Measurements from ENCODE around the gene ZNF205. TPM values are rescaled to one million over a fixed set of nuclear protein-coding genes. Genes with fewer than 3 reads are reported as not detected.
A peak's percentile ranks its signal among the peaks of the same experiment; 100 is the strongest.

The ZNF205 gene
- total and polyA plus RNA-seq, 2 of the 13 experiments (the other 11 are each of a cell fraction or from before 2014, with no cell fraction given): 5.8 to 10.2 TPM

DNA sequence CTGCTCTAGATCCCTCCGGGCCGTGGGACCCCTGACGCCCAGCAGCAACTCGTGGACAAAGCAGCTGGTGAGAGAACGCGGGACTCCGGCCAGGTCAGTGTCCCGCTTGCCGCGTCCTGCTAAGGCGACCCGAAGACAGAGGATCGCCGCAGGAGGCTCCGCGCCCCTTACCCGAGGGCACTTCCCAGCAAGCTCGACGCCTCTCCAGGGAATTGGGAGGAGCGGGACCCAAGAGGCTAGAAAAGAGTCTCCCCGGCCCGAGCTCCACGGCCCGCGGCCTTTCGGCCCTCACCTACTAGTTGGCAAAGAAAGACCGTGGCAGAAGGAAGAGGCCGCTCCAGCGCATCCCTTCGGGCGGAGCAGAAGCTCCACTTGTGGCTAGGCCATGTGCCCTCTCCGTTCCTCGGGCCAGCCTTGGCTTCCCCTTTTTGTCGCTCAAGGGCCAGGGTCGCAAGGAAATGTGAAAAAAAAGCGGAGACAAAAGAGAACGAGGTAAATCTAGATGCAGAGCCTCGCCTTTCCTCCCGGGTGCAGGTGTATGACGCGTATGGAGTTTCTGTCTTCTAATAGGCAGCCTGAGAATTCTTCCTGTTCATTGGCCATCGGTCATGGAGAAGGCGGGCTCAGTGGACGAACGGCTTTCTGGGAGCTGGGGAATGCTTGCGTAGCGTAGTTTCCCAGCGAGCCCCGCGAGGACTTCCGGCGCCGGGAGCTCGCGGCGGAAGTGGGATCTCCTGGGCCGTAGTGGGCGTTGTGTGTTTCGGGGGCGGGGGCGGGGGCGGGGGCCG lies 22.1 kb downstream of the ZNF205 start, which contains the start of gene ZNF213 (continued):
- TF ChIP-seq, protein P1, sequence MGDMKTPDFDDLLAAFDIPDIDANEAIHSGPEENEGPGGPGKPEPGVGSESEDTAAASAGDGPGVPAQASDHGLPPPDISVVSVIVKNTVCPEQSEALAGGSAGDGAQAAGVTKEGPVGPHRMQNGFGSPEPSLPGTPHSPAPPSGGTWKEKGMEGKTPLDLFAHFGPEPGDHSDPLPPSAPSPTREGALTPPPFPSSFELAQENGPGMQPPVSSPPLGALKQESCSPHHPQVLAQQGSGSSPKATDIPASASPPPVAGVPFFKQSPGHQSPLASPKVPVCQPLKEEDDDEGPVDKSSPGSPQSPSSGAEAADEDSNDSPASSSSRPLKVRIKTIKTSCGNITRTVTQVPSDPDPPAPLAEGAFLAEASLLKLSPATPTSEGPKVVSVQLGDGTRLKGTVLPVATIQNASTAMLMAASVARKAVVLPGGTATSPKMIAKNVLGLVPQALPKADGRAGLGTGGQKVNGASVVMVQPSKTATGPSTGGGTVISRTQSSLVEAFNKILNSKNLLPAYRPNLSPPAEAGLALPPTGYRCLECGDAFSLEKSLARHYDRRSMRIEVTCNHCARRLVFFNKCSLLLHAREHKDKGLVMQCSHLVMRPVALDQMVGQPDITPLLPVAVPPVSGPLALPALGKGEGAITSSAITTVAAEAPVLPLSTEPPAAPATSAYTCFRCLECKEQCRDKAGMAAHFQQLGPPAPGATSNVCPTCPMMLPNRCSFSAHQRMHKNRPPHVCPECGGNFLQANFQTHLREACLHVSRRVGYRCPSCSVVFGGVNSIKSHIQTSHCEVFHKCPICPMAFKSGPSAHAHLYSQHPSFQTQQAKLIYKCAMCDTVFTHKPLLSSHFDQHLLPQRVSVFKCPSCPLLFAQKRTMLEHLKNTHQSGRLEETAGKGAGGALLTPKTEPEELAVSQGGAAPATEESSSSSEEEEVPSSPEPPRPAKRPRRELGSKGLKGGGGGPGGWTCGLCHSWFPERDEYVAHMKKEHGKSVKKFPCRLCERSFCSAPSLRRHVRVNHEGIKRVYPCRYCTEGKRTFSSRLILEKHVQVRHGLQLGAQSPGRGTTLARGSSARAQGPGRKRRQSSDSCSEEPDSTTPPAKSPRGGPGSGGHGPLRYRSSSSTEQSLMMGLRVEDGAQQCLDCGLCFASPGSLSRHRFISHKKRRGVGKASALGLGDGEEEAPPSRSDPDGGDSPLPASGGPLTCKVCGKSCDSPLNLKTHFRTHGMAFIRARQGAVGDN (CRISPR knock-in tag; IDR thresholded peaks at IDR 0.05): peak; percentile 76
- peak in 1 of 2 experiments; percentile 84; a peak in 3 of 4 replicates for TF ChIP-seq POLR2A (IDR thresholded peaks at IDR 0.05; ENCODE audit: insufficient read depth in 1 of 2, low read depth in 2 of 2, low read length in 2 of 2)
- TF ChIP-seq, protein P2, sequence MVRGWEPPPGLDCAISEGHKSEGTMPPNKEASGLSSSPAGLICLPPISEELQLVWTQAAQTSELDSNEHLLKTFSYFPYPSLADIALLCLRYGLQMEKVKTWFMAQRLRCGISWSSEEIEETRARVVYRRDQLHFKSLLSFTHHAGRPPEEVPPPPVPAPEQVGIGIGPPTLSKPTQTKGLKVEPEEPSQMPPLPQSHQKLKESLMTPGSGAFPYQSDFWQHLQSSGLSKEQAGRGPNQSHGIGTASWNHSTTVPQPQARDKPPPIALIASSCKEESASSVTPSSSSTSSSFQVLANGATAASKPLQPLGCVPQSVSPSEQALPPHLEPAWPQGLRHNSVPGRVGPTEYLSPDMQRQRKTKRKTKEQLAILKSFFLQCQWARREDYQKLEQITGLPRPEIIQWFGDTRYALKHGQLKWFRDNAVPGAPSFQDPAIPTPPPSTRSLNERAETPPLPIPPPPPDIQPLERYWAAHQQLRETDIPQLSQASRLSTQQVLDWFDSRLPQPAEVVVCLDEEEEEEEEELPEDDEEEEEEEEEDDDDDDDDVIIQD (CRISPR knock-in tag; IDR thresholded peaks at IDR 0.05; ENCODE audit: low read depth): no peak
- TF ChIP-seq, protein P3, sequence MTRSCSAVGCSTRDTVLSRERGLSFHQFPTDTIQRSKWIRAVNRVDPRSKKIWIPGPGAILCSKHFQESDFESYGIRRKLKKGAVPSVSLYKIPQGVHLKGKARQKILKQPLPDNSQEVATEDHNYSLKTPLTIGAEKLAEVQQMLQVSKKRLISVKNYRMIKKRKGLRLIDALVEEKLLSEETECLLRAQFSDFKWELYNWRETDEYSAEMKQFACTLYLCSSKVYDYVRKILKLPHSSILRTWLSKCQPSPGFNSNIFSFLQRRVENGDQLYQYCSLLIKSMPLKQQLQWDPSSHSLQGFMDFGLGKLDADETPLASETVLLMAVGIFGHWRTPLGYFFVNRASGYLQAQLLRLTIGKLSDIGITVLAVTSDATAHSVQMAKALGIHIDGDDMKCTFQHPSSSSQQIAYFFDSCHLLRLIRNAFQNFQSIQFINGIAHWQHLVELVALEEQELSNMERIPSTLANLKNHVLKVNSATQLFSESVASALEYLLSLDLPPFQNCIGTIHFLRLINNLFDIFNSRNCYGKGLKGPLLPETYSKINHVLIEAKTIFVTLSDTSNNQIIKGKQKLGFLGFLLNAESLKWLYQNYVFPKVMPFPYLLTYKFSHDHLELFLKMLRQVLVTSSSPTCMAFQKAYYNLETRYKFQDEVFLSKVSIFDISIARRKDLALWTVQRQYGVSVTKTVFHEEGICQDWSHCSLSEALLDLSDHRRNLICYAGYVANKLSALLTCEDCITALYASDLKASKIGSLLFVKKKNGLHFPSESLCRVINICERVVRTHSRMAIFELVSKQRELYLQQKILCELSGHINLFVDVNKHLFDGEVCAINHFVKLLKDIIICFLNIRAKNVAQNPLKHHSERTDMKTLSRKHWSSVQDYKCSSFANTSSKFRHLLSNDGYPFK (CRISPR knock-in tag; IDR thresholded peaks at IDR 0.05; ENCODE audit: borderline replicate concordance): peak; percentile 89; the same call in 1 of the 2 replicates
- TF ChIP-seq EP300 (IDR thresholded peaks at IDR 0.05; ENCODE audit: low read depth in 2 of 2, low read length in 2 of 2): 0 out of 4 replicates have a peak, but pooled peaks of 1 of the 2 experiments have one; percentile 20
- TF ChIP-seq EP300 (CRISPR knock-in tag; IDR thresholded peaks at IDR 0.05; ENCODE audit: borderline replicate concordance): no peak
- TF ChIP-seq, protein P4, sequence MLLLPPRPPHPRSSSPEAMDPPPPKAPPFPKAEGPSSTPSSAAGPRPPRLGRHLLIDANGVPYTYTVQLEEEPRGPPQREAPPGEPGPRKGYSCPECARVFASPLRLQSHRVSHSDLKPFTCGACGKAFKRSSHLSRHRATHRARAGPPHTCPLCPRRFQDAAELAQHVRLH (CRISPR knock-in tag; IDR thresholded peaks at IDR 0.05; ENCODE audit: borderline replicate concordance, low read depth): no peak
- no peak for TF ChIP-seq DNMT3B (CRISPR knock-in tag; conservative IDR thresholded peaks at IDR 0.05)
- TF ChIP-seq FOSL2 (CRISPR knock-in tag; IDR thresholded peaks at IDR 0.05): no peak
- TF ChIP-seq, protein P5, sequence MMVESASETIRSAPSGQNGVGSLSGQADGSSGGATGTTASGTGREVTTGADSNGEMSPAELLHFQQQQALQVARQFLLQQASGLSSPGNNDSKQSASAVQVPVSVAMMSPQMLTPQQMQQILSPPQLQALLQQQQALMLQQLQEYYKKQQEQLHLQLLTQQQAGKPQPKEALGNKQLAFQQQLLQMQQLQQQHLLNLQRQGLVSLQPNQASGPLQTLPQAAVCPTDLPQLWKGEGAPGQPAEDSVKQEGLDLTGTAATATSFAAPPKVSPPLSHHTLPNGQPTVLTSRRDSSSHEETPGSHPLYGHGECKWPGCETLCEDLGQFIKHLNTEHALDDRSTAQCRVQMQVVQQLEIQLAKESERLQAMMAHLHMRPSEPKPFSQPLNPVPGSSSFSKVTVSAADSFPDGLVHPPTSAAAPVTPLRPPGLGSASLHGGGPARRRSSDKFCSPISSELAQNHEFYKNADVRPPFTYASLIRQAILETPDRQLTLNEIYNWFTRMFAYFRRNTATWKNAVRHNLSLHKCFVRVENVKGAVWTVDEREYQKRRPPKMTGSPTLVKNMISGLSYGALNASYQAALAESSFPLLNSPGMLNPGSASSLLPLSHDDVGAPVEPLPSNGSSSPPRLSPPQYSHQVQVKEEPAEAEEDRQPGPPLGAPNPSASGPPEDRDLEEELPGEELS (CRISPR knock-in tag; IDR thresholded peaks at IDR 0.05): no peak
- TF ChIP-seq JDP2 (CRISPR knock-in tag; IDR thresholded peaks at IDR 0.05; ENCODE audit: borderline replicate concordance): no peak
- no peak for TF ChIP-seq RARG (CRISPR knock-in tag; IDR thresholded peaks at IDR 0.05; ENCODE audit: low read depth)
- no peak for TF ChIP-seq MATR3 (CRISPR knock-in tag; IDR thresholded peaks at IDR 0.05)
- no peak for TF ChIP-seq HES4 (CRISPR knock-in tag; IDR thresholded peaks at IDR 0.05; ENCODE audit: borderline replicate concordance)
- no peak for TF ChIP-seq IRX3 (CRISPR knock-in tag; IDR thresholded peaks at IDR 0.05; ENCODE audit: borderline replicate concordance, low read depth)
- TF ChIP-seq ZSCAN9 (CRISPR knock-in tag; IDR thresholded peaks at IDR 0.05; ENCODE audit: borderline replicate concordance): peak; percentile 57; the same call in 1 of the 2 replicates
- TF ChIP-seq MTA1 (CRISPR knock-in tag; IDR thresholded peaks at IDR 0.05; ENCODE audit: borderline replicate concordance): 0 out of 2 replicates have a peak, but pooled peaks have one; percentile 10
- TF ChIP-seq ZNF253 (CRISPR knock-in tag; IDR thresholded peaks at IDR 0.05; ENCODE audit: borderline replicate concordance): 0 out of 2 replicates have a peak, but pooled peaks have one; percentile 60

Data from HepG2 (cell line).